ENCODE results near the gene PABPN1L.
"Not testable (repeated sequence)": the region's sequence is repeated elsewhere in the genome, so short reads cannot be mapped to it uniquely, and the experiment has no call there.

Gene PABPN1L

DNA sequence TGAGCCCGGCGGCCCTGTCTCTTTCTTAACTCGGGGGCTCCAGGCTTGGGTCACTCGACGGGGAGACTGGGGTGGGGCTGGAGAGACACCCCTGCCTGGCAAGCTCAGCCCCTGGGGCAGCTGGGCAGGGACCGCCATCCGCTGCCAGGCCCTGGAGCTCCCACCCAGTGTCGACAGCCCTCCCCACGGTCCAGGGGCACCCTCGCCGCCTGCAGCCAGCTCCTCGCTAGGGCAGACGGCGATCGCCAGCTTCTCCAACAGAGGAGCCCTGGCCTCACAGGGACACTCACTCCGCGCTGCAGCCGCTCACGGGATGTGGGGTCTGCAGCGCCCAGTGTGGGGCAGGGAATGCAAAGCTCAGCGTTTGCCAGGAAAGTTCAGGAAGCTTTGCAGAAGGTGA is 38.7 kb downstream of the PABPN1L start:
- no peak for DNase-seq (ENCODE audit: low read depth)

GRCh38 chr16:88826070-88826840 is 40.2 kb downstream of the PABPN1L start:
- no peak for DNase-seq (ENCODE audit: low read depth)

- no peak for DNase-seq (ENCODE audit: low read depth)
These were observed 41.3 kb downstream of the PABPN1L start for GRCh38 chr16:88825146-88825545.

- no peak for DNase-seq (ENCODE audit: low read depth)
These were observed 42.0 kb downstream of the PABPN1L start for GRCh38 chr16:88824256-88825077.

- DNase-seq (ENCODE audit: low read depth): not testable (repeated sequence)
These were observed 42.8 kb downstream of the PABPN1L start for GRCh38 chr16:88823646-88824045.

- no peak for DNase-seq (ENCODE audit: low read depth)
These were observed 44.0 kb downstream of the PABPN1L start for GRCh38 chr16:88822281-88823040.

GRCh38 chr16:88821168-88821850 is 45.2 kb downstream of the PABPN1L start:
- no peak for DNase-seq (ENCODE audit: low read depth)

DNA sequence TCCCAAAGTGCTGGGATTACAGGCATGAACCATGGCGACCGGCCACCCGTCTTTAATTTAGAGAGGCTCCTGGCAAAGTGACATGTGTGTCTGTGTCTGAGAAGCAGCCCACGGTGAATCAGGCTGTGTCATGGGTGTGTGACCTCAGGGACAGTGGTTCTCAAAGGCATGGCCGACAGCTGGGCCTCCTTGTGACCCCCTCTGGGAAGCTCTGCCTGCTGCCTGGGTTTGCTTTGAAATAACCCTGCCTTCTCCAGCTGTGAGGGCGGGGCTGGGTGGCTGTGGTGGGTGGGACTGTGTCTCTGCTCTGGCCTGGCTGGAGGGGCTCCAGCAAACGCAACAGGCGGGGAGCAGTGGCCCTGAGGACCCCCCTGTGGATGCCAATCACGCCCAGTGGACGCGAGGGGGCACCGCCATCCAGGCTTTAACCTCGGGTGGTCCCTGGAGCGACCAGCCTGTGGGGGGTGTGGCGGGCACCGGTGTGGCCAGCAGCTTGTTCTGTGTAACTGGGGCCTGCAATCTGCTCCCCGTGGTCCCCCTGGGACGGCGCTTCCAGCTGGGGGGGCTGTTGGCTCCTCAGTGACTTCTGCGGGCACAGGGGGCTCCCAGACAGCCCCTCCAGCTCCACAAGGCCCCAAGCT is 46.0 kb downstream of the PABPN1L start:
- no peak for DNase-seq (ENCODE audit: low read depth)

DNA sequence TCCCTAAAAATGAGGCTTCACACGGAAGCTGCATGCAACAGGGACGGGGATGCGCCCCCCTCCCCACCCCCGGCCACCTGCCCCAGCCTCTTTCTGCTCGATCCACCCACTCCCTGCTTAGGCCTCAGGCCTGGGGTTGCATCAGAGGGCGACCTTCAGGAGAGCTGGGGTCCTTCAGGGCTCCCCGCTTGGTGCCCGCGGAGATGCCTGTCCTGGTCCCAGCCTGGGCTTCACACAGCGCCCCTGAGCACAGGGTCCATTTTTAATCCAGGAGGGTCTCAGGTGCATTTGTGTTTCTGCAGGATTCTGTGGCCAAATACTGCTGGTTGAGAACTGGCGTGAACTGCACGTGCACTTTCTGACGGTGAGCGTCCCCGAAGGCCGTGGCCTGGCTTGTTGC is 47.3 kb downstream of the PABPN1L start:
- DNase-seq (ENCODE audit: low read depth): no peak

- no peak for DNase-seq (ENCODE audit: low read depth)
These were observed 47.9 kb downstream of the PABPN1L start for GRCh38 chr16:88818575-88818874.

- no peak for DNase-seq (ENCODE audit: low read depth)
These were observed 48.5 kb downstream of the PABPN1L start for GRCh38 chr16:88817785-88818574.

- DNase-seq (ENCODE audit: low read depth): no peak
These were observed 49.5 kb downstream of the PABPN1L start for GRCh38 chr16:88816736-88817535.

GRCh38 chr16:88815901-88816589 is 50.4 kb downstream of the PABPN1L start:
- DNase-seq (ENCODE audit: low read depth): peak; percentile 40

GRCh38 chr16:88815227-88815626 is 51.2 kb downstream of the PABPN1L start:
- DNase-seq (ENCODE audit: low read depth): no peak

- no peak for DNase-seq (ENCODE audit: low read depth)
These were observed 52.3 kb downstream of the PABPN1L start for GRCh38 chr16:88814144-88814502.
